SKM-1 (cell line): ENCODE data around the gene TMEM182.

Experiments
- DNase-seq: peaks from one replicate; lab custom pipeline; 2025; ENCODE audit not compliant: unreplicated experiment; lab: John Stamatoyannopoulos, UW

Gene TMEM182

GRCh38 chr2:102850888-102851287, 89.1 kb downstream of the TMEM182 start:
- no peak for DNase-seq

- no peak for DNase-seq
These were observed 91.0 kb downstream of the TMEM182 start for GRCh38 chr2:102852867-102853266.
